NT2/D1 (cell line): Measurements from ENCODE around the gene CEP57.

ENCODE experiments used
- SUZ12 ChIP-seq: IDR thresholded peaks from 2 replicates; pipeline ENCODE4 v1.6.1; 2011; ENCODE audit not compliant: insufficient read length, insufficient read depth; ENCODE audit errors: extremely low read depth
- ZNF274 ChIP-seq: IDR thresholded peaks from 2 replicates; pipeline ENCODE4 v1.6.1; 2011; ENCODE audit warnings: mild to moderate bottlenecking, low read depth, low read length

DNA sequence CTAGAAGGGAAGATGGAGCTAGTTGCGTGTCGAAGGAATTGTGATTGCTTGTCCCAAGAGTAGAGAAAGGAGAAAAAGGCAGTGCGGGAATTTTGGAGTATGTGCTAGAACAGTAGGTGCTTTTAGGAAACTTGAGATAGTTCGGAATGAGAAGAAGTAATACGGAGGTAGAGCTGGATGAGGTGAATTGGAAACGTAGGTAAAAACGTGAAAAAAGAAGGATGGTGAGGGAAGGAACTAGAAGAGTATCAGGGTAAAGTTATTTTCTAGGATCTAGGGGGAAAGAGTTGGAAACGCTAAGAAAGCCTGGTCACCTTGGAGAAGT is 1.4 kb downstream of the CEP57 start:
- TF ChIP-seq SUZ12 (no peak), ZNF274 (no peak)
